Mucosa of rectum (tissue), 2 donors: ENCODE results near the gene CXorf58.
A peak's percentile ranks its signal among the peaks of the same experiment; 100 is the strongest.

Source experiments
- H3K27ac ChIP-seq, 2 donors: one replicate each; pipeline ENCODE4 v1.7.0; 2013; ENCODE audit warnings: inconsistent platforms in 2 of 2, low read depth in 2 of 2, low read length in 2 of 2
- H3K27me3 ChIP-seq, 2 donors: one replicate each; pipeline ENCODE4 v1.7.0; 2013; ENCODE audit warnings: low read length in 2 of 2; ENCODE audit not compliant: control insufficient read depth in 2 of 2, insufficient read depth in 2 of 2
- H3K36me3 ChIP-seq, 2 donors: one replicate each; pipeline ENCODE4 v1.7.0; 2013; ENCODE audit warnings: low read length in 2 of 2; ENCODE audit not compliant: control insufficient read depth in 2 of 2, insufficient read depth in 2 of 2
- H3K4me1 ChIP-seq, 2 donors: one replicate each; pipeline ENCODE4 v1.7.0; 2013; ENCODE audit warnings: low read length in 2 of 2, mild to moderate bottlenecking in 1 of 2; ENCODE audit not compliant: control insufficient read depth in 2 of 2, insufficient read depth in 2 of 2
- H3K4me3 ChIP-seq, 2 donors: one replicate each; pipeline ENCODE4 v1.7.0; 2013; ENCODE audit warnings: low read length in 2 of 2
- H3K9ac ChIP-seq, 2 donors: one replicate each; pipeline ENCODE4 v1.7.0; 2013; ENCODE audit warnings: low read length in 2 of 2, low read depth in 1 of 2, mild to moderate bottlenecking in 1 of 2
- H3K9me3 ChIP-seq, 2 donors: one replicate each; pipeline ENCODE4 v1.7.0; 2013; ENCODE audit warnings: low read length in 2 of 2; ENCODE audit not compliant: control insufficient read depth in 2 of 2
- donor health status: healthy.
- donor health status: Normal muscosa, but diverticular disease.

CXorf58 gene

DNA sequence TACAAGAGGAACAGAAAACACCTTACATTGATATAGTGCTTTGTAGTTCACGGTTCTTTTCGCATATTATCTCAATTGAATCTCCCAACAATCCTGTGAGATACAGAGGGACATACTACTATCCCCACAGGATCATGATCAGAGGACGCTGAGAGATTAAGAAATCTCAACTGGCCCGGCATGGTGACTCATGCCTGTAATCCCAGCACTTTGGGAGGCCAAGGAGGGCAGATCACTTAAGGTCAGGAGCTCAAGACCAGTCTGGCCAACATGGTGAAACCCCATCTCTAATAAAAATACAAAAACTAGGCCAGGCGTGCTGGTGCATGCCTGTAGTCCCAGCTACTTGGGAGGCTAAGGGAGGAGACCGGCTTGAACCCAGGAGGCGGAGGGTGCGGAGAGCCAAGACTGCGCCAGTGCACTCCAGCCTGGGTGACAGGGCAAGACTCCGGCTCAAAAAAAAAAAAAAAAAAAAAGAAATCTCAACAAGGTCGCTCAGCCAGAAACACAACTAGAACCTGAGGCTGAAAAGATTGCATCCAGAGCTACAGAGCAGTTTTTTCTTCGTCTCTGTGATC, 7.5 kb upstream of the CXorf58 start:
- peaks cover 5 to 13% of the 10 kb centered on the region in 2 donors for H3K4me1 ChIP-seq
- H3K9me3 ChIP-seq = no peaks in the 10 kb centered on the region
- no peak overlapping the region for H3K4me3 ChIP-seq
- H3K9ac ChIP-seq = no peak overlapping the region
- peak overlapping the region in 1 of 2 donors; percentile 37 for H3K27ac ChIP-seq
- H3K27me3 ChIP-seq = peaks cover 0 to 2% of the 10 kb centered on the region in 2 donors
- no peaks in the 10 kb centered on the region for H3K36me3 ChIP-seq

DNA sequence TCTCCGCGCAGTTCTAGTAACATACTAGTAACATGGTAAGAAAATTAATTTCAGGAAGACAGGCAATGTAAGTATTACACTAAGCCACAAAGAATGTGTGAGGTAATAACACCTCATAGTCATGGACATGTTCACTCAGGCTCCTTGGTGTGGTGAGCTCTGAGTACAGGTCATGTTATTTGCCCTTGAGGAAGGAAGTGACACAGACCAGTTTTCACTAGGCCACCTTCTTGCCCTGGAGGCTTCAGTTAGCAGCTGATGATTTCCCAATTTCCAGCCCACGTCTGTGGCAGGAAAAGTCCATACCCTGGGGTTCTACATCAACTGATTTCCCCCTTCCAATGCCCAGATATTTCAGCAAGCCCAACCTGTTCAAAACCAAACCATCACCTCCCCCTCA, 6.7 kb upstream of the CXorf58 start:
- Histone ChIP-seq H3K9ac (no peak overlapping the region), H3K9me3 (no peaks in the 10 kb centered on the region), H3K27ac (peak overlapping the region in 1 of 2 donors; percentile 37), H3K4me3 (no peak overlapping the region), H3K36me3 (no peaks in the 10 kb centered on the region), H3K4me1 (peaks cover 6 to 13% of the 10 kb centered on the region in 2 donors), H3K27me3 (peaks cover 0 to 2% of the 10 kb centered on the region in 2 donors)

DNA sequence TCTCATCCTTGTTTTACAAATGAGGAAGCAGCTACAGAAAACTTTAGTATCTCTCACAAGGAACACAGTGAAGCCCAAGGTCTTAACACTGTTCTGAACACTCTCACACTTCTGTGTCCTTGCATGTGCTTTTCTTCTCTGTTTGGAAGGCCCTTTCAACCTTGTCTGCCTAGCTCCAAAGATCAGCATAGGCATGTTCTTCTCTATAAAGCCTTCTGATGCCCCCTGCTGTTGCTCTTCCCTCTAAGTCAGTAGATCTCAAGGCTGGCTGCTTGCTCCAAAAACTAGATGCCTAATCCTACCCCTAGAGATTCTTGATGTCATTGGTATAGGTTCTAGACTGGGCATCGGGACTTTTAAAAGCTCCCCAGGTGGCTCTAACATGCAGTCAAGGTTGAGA, 6.0 kb upstream of the CXorf58 start:
- peak overlapping the region; percentile 34 to 51 for H3K4me3 ChIP-seq
- no peaks in the 10 kb centered on the region for H3K9me3 ChIP-seq
- H3K4me1 ChIP-seq = peaks cover 13% of the 10 kb centered on the region in 2 donors
- peak overlapping the region; percentile 31 to 47 for H3K9ac ChIP-seq
- peak overlapping the region; percentile 45 to 47 for H3K27ac ChIP-seq
- no peaks in the 10 kb centered on the region for H3K36me3 ChIP-seq
- H3K27me3 ChIP-seq = peaks cover 0 to 2% of the 10 kb centered on the region in 2 donors

DNA sequence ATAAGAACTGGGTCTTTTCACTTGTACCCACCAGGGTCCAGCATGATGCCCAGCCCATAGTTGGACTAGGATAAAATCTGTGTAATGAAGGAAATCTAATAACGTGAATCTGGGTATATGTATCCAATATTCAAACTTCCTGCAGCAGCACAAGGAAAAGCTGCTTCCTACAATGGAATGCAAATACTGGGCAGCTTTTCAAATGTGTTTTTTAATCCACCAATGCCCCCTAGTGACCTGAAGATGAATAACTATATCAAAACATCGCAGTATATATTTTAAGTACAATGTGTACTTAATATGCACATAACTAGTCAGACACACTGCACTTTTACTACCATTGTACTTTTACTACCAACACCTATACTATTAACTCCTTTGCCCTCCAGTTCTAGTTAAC, 5.4 kb upstream of the CXorf58 start:
- Histone ChIP-seq H3K36me3 (no peaks in the 10 kb centered on the region), H3K9me3 (no peaks in the 10 kb centered on the region), H3K27ac (peak overlapping the region; percentile 20 to 47), H3K4me3 (peak overlapping the region; percentile 34 to 51), H3K9ac (peak overlapping the region in 1 of 2 donors; percentile 31), H3K27me3 (peaks cover 0 to 2% of the 10 kb centered on the region in 2 donors), H3K4me1 (peaks cover 13% of the 10 kb centered on the region in 2 donors)

DNA sequence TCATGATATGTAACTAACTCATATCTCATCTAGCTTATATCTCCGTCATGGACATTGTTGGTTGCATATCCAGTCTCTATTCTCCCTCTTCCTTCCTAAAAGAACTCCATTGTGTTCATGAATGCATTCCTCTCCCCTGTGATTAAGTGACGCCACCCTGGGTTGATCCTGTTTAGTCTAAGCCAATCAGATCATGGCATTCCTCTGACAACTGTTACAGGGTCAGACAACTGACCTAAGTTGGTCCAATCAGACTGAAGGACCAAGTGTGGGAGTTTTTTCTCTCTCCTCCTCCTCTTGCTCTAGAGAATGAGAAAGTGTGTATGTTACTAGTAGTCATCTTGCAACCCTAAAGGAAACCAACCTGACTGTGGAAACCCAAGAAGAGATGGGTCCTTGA, 3.7 kb upstream of the CXorf58 start:
- H3K27ac ChIP-seq = no peak overlapping the region
- H3K9me3 ChIP-seq = no peaks in the 10 kb centered on the region
- no peak overlapping the region for H3K4me3 ChIP-seq
- H3K27me3 ChIP-seq = peaks cover 0 to 2% of the 10 kb centered on the region in 2 donors
- H3K4me1 ChIP-seq = peaks cover 10 to 13% of the 10 kb centered on the region in 2 donors
- H3K36me3 ChIP-seq = no peaks in the 10 kb centered on the region
- no peak overlapping the region for H3K9ac ChIP-seq

DNA sequence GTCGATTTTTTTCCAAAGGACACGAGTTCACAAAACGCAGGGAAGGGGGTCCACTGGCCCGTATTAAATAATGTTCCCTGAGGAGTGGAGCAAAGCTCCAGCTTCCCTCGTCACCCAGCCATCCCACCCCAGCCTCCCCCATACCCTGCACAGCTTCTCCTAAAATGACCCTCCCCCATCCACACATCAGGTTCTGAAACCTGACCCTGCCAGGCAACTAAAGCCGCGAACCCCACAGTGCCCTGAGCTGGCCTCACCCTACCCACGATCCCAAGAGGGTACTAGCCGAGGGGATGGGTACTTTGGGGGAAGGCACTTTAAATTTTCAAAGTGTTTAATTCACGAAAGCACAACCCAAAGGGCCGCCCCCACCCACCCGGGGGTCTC, 702 bp upstream of the CXorf58 start:
- Histone ChIP-seq H3K4me1 (peaks cover 3 to 12% of the 10 kb centered on the region in 2 donors), H3K9ac (peak overlapping the region; percentile 76 to 79), H3K9me3 (no peaks in the 10 kb centered on the region), H3K4me3 (peak overlapping the region; percentile 71 to 75), H3K36me3 (no peaks in the 10 kb centered on the region), H3K27me3 (no peaks in the 10 kb centered on the region), H3K27ac (peak overlapping the region; percentile 87 to 91)

DNA sequence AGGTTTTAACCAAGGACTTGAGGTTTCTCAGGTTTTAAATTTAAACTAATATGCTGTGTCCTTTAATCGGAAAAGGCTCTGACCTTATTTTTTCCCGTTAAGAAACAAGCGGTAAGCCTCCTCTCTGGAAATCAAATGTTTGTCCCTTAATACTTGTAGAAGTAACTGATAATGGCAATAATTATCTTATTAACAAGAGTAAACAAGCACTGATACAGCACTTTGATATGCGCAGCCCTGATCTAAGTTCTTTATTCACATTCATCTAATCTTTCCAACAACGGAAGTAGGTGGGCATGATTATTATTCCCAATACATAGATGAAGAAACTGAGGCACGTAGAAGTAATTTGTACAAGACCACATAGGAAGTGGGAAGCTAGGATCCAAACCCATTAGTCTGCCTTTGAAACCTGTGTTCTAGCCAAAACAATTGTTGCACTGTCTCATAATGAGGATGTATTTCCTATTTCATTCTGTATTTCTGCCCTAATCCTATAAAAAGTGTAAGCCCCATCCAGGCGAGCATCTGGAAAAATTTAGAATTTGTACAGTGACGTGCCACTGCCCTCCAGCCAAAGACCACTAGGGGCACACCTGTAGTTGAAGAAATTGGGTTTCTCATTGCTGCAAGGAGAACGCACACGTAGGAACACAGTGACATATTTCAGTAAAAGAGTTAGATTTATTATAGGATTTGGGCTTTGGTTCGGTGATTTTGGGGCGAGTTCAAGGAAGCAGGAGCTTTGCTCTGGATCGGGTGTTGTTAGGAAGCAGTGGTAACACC, 606 bp downstream of the CXorf58 start:
- Histone ChIP-seq H3K4me3 (peak overlapping the region; percentile 40 to 62), H3K27ac (peak overlapping the region; percentile 78 to 87), H3K27me3 (no peaks in the 10 kb centered on the region), H3K9ac (peak overlapping the region; percentile 8 to 63), H3K9me3 (no peaks in the 10 kb centered on the region), H3K36me3 (no peaks in the 10 kb centered on the region), H3K4me1 (peaks cover 0 to 8% of the 10 kb centered on the region in 2 donors)

DNA sequence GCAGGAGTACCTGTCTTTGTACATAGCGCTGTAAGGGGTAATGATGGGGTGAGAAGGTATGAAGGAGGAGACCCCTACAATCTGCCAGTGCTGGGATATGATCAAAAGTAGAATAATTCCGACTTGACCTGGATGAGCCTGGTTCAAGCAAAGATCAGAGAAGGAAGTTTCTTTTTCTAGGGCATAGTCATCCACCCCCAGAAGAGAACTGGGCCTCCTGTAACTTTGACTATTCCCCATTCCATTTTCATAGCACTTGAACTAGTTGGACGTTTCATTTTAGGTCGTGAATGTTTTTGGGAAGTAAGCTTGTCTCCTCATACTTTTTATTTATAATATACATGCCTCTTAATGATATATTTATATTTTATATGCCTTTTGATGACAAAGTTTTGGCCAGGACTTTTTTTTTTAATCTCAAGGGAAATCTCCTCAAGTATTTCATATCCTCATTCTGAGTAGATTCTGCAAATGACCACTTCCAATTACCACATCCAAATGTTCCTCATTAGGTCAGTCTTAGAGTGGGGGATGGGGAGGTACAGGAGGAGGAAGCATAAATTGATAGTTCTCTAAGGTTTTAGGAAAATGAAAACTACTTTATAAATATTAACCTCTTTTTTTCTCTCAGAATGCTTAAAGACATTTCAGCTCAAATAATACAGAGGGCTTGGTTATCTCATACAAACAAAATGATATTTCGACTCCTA, 3.5 kb downstream of the CXorf58 start:
- Histone ChIP-seq H3K4me1 (peaks cover 0 to 5% of the 10 kb centered on the region in 2 donors), H3K27ac (peak overlapping the region in 1 of 2 donors; percentile 26), H3K27me3 (no peaks in the 10 kb centered on the region), H3K9ac (no peak overlapping the region), H3K36me3 (no peaks in the 10 kb centered on the region), H3K9me3 (no peaks in the 10 kb centered on the region), H3K4me3 (no peak overlapping the region)

DNA sequence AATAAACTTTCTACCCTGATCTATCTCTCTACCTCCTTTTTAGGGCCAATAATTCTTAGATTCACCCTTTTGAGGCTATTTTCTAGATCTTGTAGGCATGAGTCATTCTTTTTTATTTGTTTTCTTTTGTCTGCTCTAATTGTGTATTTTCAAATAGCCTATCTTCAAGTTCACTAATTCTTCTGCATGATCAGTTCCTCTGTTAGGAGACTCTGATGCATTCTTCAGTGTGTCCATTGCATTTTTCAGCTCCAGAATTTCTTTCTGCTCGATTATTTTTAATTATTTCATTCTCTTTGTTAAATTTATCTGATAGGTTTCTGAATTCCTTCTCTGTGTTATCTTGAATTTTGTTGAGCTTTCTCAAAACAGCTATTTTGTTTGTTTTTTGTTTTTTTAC, 11.3 kb downstream of the CXorf58 start:
- H3K9ac ChIP-seq = no peak overlapping the region
- no peak overlapping the region for H3K27ac ChIP-seq
- no peak overlapping the region for H3K4me3 ChIP-seq
- no peaks in the 10 kb centered on the region for H3K36me3 ChIP-seq
- H3K4me1 ChIP-seq = no peaks in the 10 kb centered on the region
- peaks cover 0 to 2% of the 10 kb centered on the region in 2 donors for H3K9me3 ChIP-seq
- H3K27me3 ChIP-seq = peaks cover 0 to 4% of the 10 kb centered on the region in 2 donors
